Raji (cell line): ENCODE measurements around the gene ATXN10.

Source experiments
- POLR2A ChIP-seq: IDR thresholded peaks from 2 replicates; pipeline ENCODE4 v1.6.1; 2011; ENCODE audit warnings: low read depth, low read length, control low read depth; ENCODE audit not compliant: insufficient read depth

Gene ATXN10

DNA sequence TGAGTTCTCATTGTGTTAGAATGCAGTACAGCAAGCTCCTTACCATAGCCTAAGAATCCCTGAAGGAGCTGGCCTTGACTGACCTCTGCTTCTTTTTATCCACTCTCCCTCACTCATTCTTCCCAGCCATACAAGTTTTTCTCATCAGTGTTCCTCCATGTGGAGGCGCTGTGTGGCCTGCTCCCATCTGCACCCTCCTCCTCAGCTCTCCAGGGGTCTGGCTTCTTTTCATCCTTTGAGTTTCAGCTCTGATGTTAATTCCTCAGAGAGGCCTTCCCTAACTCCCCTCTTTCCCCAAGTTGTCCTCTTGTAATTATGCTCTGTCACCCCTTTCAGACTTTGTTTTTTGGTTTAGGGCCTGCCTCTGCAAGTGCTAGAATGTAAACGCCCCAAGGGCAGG, 160.5 kb downstream of the ATXN10 start:
- no peak for TF ChIP-seq POLR2A

DNA sequence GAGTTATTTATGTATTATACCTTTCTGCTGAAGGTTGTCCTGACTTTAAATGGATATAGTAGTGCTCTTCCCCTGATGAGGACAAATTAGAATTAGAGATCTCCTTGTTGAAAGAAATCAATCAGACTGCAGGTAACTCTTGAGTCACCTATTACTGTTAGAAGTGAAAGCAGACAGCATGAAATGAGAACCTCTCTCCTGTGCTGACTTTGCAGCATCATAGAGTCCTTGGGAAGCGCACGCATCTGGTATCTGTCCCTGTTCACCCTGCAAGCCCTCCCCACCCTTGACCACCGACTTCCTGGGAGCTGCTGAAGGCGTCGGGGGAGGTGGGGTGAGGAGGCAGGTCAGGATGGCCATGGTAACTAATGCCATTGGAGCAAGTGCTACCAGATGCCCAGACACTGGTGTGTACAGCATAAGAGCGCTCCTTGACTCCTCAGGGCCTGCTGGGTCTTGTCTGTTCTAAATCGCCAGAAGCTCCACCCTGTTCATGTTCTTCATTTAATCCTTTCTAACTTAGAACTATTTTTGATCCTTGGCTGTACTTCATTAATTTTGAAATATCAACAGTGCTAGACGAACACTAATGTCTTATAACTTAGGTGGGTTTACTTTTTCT, 161.4 kb downstream of the ATXN10 start:
- no peak for TF ChIP-seq POLR2A

DNA sequence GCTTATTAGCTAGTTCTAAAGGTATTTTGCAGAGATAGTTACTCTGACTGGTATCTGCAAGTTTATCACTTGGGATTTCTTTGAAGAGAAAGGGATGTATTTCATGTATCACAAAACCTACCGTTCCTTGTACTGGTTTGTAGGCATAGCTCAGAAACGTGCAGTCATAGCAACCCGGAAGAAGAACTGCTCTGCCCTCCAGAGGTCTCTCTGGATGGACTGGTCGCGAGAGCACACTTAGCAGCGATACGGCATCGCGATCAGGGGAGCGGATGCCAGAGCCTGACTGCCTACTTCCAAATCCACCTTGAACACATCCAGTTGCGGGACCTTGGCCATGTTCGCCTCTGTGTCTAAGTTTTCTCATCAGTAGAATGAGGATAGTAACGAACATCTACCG, 162.0 kb downstream of the ATXN10 start:
- no peak for TF ChIP-seq POLR2A

DNA sequence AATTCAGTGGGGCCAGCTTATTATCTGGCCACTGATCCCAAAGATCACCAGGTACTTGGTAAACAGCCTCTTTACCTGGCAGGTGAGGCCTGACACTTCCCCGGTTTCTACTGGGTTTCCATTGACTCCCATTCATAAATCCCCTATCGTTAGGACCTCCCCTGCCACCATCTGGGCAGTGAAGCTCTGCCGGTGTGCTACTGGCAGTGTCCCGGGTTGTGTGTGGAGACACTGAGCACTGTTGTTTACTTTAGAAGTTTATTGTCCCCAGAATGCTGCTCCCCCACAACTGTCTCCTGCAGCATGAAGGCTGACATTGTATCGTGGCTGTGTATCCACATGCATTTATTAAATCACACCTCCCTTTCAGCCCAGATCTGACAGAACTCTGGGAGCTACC, 162.6 kb downstream of the ATXN10 start:
- TF ChIP-seq POLR2A, result no peak

DNA sequence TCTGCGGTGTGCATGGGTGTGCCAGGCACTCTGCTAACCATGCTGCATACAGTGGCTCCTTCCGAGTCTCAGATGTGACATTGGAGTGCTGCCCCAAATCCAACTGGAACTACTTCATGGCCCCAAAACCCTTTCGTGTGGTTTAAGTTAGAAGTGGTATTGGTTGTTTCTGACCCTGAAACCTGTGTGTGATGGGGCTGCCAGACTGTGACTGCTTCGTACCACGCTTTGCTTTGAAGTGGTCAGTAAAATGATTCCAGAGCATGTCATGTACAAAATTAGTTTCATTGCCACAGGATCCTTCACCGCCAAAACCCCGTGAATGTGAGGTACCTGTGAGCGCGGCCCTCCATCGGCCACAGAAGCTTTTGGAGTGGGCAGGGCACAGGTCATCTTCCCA, 163.2 kb downstream of the ATXN10 start:
- no peak for TF ChIP-seq POLR2A

DNA sequence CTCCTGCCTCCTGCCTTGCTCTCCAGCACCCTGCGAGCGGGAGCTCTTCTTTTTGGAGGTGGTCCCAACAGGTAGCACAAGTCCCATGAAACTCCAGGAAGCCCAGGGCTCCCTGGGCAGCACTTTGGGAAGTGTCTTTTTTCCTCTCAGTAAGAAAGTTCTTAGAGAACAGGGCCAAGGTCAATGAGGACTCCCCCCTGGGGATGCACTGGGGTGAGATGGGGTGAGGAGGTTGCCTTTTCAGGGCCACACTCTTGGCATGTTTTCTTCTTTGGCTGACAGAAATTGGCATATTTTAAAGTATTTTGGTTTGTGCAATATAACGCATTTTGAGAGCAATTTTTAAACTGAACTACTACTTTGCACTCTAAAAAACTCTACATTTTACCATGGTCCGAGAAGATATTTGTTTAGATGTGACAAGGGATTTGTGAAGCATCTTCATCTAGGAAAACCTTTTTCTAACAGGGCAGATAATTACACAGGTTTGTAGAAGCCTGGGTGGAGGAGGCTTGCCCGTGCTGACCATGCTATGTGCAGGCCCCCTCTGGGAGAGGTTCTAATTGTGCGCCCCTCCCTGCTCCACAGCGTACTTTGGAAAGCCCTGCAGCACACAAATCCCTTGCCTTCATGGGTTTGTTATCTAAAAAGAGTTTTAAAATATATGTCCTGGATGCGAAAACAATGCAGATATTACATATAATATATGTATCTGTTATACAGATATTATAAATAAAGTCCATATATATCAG, 165.0 kb downstream of the ATXN10 start:
- no peak for TF ChIP-seq POLR2A

DNA sequence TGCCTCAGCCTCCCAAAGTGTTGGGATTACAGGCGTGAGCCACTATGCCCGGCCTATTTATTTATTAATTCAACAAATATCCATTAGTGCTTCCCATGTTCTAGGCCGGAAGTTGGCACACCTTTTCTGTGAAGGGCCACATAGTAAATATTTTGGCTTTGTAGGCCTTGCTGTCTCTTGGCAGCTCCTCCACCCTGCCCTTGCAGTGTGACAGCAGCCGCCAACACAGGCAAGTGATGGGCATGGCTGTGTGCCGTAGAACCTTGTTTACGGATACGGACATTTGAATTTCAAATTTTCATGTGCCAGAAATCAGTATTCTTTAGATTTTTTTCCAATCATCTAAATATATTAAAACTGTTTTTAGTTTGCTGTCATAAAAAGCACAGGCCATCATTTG, 165.9 kb downstream of the ATXN10 start:
- TF ChIP-seq POLR2A, result no peak

DNA sequence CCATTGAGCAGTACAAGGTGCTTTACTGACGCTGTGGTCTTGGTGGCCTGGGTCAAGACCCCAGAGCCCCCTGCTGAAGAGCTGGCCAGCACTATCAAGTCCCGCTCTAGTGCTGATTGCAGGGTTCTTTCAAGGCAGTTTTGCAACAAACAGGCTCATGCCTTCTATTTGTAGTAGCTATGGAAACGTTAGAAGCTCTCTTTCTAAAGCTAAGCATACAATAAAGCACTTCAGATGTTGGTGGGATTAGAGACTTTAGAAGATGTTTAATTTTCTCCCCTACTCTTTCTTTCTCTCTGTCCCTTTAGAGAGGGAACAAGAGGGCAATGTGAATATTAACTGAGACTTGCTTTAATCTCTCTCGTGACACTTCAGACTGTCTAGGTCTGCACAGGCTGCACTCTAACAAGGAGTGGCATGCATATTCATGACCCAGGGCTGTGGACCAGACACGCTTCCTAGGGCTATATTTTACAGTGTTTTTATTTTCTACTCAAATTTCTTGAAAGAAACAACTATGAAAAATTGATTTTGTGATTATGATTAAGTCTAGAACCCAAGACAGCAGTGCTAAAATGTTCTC, 166.8 kb downstream of the ATXN10 start:
- TF ChIP-seq POLR2A, result no peak

DNA sequence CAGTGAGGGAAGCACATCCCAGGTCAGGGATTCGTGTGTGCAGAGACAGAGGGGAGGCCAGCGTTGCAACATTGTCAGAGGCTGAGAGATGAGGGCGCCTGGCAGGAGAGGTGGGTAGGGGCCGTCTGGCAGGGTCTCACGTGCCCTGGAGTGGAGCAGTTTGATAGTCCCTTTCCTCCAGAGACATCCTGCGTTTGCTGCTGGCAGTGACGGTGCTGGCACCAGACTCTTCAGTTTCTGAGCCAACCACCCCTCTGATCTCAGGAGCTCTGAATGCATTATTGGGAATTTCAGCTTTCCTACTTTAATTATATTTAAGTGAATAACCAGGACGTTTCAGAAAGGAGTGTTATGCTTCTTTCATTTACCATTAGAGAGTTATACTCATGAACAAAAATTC, 168.8 kb downstream of the ATXN10 start:
- TF ChIP-seq POLR2A, result no peak

DNA sequence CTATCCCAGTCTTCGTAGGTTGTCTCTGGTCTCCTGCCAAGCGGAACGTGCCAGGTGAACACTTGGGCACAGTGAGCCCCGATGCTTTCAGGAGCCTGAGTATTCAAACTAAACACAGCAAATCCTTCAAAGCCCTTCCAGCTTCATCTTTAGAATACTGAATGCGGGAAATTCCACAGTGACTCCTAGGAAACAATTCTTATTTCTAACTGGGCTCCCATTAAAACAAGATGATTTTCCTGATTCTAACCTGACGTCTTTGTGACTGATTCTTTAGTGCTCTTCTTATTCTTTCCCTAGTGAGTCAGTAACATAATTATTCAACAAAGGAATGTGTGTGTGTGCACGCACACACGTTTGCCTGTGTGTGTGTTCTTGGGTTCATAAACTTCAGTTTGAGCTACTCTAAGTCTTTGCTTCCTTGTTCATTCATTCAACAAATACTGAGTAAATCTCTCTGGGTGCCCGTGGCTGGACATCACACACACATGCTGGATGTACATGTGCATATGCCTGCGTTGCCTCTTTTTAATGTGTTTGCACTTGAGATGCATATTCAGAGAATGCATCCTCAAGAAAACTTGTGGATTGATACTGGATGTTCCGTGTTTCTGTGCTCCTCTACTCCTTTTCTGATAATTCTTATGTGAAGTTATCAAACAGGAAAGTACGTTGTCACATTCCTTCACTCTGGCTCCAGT, 170.8 kb downstream of the ATXN10 start:
- no peak for TF ChIP-seq POLR2A

DNA sequence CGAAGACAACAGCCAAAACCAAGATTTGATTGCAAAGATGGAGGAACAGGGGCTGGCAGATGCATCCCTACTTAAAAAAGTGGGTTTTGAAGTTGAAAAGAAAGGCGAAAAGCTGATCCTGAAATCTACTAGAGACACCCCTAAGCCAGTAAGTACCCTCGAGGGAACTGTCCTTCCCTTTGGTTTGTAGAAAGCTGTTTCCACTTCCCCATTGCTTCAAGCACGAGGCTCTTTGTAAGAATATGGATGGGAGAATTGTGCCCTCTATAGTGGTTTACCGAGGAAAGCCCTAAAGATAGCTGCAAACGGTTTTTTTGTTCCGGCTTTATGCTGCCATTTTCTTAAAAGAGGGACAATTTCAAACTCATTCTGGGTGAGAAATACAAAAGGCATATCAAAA, 171.4 kb downstream of the ATXN10 start:
- TF ChIP-seq POLR2A, result no peak

DNA sequence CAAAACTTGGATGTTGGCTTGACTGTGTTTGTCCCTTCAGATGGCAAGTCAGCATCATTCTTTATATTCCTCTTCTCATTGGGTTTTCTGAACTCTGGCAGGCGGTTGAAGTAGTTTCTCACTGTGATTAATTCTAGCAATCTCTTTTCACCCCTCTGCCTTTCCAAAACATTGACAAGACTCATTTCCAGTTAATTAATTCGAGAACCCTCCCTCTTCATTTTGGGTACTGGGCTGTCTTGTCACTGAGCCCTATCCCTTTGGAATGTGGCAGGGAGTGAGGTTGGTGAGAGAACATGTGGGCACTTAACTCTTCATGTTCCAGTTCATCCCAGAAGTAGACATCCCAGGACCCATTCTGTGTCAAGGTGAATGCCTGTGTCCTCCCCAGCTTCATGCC, 172.4 kb downstream of the ATXN10 start:
- no peak for TF ChIP-seq POLR2A

DNA sequence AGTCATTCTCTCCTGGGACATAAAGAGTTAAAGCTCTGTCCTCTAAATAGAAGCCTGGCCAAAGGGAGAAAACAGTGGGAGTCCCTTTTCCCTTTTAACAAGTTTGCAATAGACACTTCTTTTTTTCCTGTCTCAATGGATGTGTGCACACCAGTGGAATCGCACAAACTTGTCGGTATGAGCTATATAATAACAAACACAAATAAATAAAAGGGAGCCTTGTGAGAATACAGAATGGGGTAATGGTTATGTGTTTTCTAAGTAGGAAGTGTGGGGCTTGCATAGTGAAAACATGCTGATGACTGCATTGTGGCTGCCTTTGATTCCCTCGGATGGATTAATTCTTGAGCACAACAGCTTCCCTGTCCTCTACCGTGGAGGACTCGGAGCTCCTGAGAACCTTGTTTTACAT, 173.4 kb downstream of the ATXN10 start:
- TF ChIP-seq POLR2A, result no peak

DNA sequence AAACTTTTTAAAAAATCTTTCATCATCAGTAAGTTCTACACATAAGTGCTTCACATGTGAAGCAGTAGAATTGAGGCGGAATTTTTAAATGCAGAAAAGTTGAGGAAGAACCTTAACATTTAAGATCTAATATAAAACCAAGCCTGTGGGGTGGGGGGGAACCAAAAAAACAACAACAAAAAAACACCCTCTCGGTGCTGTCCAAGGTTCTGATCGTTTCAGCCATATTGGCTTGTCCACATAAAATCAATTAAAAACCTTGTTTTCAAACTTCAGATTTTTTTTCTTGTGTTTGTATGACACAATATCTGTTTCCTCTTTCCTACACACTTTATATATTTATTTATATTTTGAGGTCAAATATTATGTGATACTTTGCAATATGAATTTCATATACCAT, 175.3 kb downstream of the ATXN10 start:
- no peak for TF ChIP-seq POLR2A

DNA sequence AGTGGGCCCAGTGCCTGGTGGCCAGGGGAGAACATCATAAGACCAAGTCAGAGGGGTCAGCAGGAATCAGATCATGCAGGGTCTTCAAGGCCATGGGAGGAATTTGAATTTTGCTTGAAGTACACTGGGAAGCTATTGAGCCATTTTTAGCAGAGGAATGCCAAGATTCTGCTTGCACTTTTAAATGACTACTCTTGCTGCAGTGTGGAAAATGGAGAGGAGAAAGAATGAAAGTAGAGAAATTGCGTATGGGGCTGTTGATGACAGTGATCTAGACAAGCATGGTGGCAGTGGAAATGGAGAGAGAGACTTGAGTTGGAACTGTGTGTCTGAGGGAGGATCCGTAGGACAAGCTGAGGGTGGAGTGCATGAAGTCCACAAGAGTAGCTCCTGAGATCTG, 177.3 kb downstream of the ATXN10 start:
- TF ChIP-seq POLR2A, result no peak

DNA sequence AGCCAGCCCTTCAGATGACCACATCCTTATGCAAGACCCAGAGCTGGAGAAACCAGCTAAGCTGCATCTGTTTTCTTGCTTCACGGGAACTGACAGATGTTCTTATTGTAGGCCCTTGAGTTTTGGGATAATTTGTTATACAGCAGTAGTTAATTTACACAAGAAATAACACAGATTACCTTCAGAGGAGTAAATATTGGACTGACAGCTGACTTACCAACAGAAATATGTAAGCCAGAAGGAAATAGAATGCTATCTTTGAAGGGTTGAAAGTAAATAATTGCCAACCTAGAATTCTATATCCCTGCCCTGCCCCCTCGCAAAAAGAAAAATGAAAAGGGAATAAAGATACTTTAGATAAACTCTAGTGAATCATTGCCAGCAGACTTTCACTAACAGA, 181.2 kb downstream of the ATXN10 start:
- no peak for TF ChIP-seq POLR2A
